H9 (cell line): ENCODE results near the gene BDP1. TPM values are rescaled to one million over a fixed set of nuclear protein-coding genes. Genes with fewer than 3 reads are reported as not detected.

Experiments
- DNase-seq: peaks from one replicate; pipeline ENCODE4 v3.0.0-alpha.2; 2017
- H2AFZ ChIP-seq: one replicate; pipeline ENCODE4 v1.6.1; 2013; ENCODE audit warnings: mild to moderate bottlenecking, low read length, control low read depth, moderate library complexity
- H2AK5ac ChIP-seq: 2 replicates; pipeline ENCODE4 v1.6.1; 2013; ENCODE audit warnings: low read length, control low read depth, mixed read lengths; ENCODE audit not compliant: insufficient read length
- H2BK120ac ChIP-seq: one replicate; pipeline ENCODE4 v1.6.1; 2013; ENCODE audit warnings: low read depth, mild to moderate bottlenecking, low read length, control low read depth, inconsistent platforms; ENCODE audit not compliant: poor library complexity, severe bottlenecking
- H2BK12ac ChIP-seq: 2 replicates; pipeline ENCODE4 v1.6.1; 2013; ENCODE audit warnings: low read length, control low read depth, mixed read lengths, low read depth; ENCODE audit not compliant: insufficient read length
- H2BK15ac ChIP-seq: 2 replicates; pipeline ENCODE4 v1.6.1; 2013; ENCODE audit warnings: low read depth, low read length, control low read depth
- H2BK20ac ChIP-seq: one replicate; pipeline ENCODE4 v1.6.1; 2013; ENCODE audit warnings: low read depth, mild to moderate bottlenecking, low read length, control low read depth, inconsistent platforms; ENCODE audit not compliant: poor library complexity, severe bottlenecking
- H2BK5ac ChIP-seq: 2 replicates; pipeline ENCODE4 v1.6.1; 2013; ENCODE audit warnings: low read length, control low read depth, mixed read lengths; ENCODE audit not compliant: insufficient read length
- H3K14ac ChIP-seq: 2 replicates; pipeline ENCODE4 v1.6.1; 2013; ENCODE audit warnings: low read length, control low read depth; ENCODE audit not compliant: insufficient read depth
- H3K18ac ChIP-seq: 2 replicates; pipeline ENCODE4 v1.6.1; 2013; ENCODE audit warnings: low read depth, mild to moderate bottlenecking, mixed read lengths, low read length, control low read depth; ENCODE audit not compliant: insufficient read length
- H3K23ac ChIP-seq: 2 replicates; pipeline ENCODE4 v1.6.1; 2013; ENCODE audit warnings: low read length, control low read depth, mixed read lengths, low read depth; ENCODE audit not compliant: insufficient read length
- H3K23me2 ChIP-seq: 2 replicates; pipeline ENCODE4 v1.6.1; 2013; ENCODE audit warnings: low read depth, mild to moderate bottlenecking, mixed read lengths, low read length, control low read depth; ENCODE audit not compliant: insufficient read length, poor library complexity, severe bottlenecking
- H3K27ac ChIP-seq: 2 replicates; pipeline ENCODE4 v1.5.1; 2013; ENCODE audit warnings: low read length, control low read depth, mixed read lengths, low read depth; ENCODE audit not compliant: insufficient read length
- H3K27me3 ChIP-seq: 2 replicates; pipeline ENCODE4 v1.6.1; 2013; ENCODE audit warnings: low read length, control low read depth, inconsistent platforms; ENCODE audit not compliant: insufficient read depth
- H3K4ac ChIP-seq: 2 replicates; pipeline ENCODE4 v1.6.1; 2013; ENCODE audit warnings: low read depth, mild to moderate bottlenecking, control low read depth, inconsistent platforms, low read length, moderate library complexity
- H3K4me1 ChIP-seq: 2 replicates; pipeline ENCODE4 v1.6.1; 2013; ENCODE audit warnings: low read length, control low read depth, inconsistent platforms; ENCODE audit not compliant: insufficient read depth
- H3K4me2 ChIP-seq: 2 replicates; pipeline ENCODE4 v1.6.1; 2013; ENCODE audit warnings: low read length, control low read depth, mixed read lengths; ENCODE audit not compliant: insufficient read length, insufficient read depth
- H3K56ac ChIP-seq: 2 replicates; pipeline ENCODE4 v1.6.1; 2013; ENCODE audit warnings: low read depth, mild to moderate bottlenecking, mixed read lengths, low read length, control low read depth; ENCODE audit not compliant: insufficient read length
- H3K79me1 ChIP-seq: 2 replicates; pipeline ENCODE4 v1.6.1; 2013; ENCODE audit warnings: low read depth, mild to moderate bottlenecking, moderate library complexity, low read length, control low read depth, inconsistent platforms; ENCODE audit not compliant: insufficient read depth, poor library complexity, severe bottlenecking
- H3K79me2 ChIP-seq: 2 replicates; pipeline ENCODE4 v1.6.1; 2013; ENCODE audit warnings: low read length, control low read depth, inconsistent platforms; ENCODE audit not compliant: insufficient read depth
- H3K9ac ChIP-seq: 2 replicates; pipeline ENCODE4 v1.6.1; 2013; ENCODE audit warnings: low read length, control low read depth, mixed read lengths; ENCODE audit not compliant: insufficient read length; ENCODE audit errors: extremely low read depth
- H3K9me3 ChIP-seq: one replicate; pipeline ENCODE4 v1.6.1; 2013; ENCODE audit warnings: low read depth, low read length, inconsistent platforms; ENCODE audit not compliant: control insufficient read depth
- H3T11ph ChIP-seq: one replicate; pipeline ENCODE4 v1.6.1; 2013; ENCODE audit warnings: mild to moderate bottlenecking, low read length, control low read depth, inconsistent platforms
- H4K20me1 ChIP-seq: one replicate; pipeline ENCODE4 v1.6.1; 2013; ENCODE audit not compliant: control insufficient read depth, insufficient read length, insufficient read depth
- H4K5ac ChIP-seq: 2 replicates; pipeline ENCODE4 v1.6.1; 2013; ENCODE audit warnings: low read depth, mild to moderate bottlenecking, mixed read lengths, low read length, control low read depth; ENCODE audit not compliant: insufficient read length
- H4K8ac ChIP-seq: replicated peaks from 2 replicates; pipeline ENCODE4 v1.6.1; 2013; ENCODE audit warnings: low read length, control low read depth, mixed read lengths, low read depth; ENCODE audit not compliant: insufficient read length
- H4K91ac ChIP-seq: 2 replicates; pipeline ENCODE4 v1.6.1; 2013; ENCODE audit warnings: low read depth, mild to moderate bottlenecking, moderate library complexity, mixed read lengths, low read length, control low read depth; ENCODE audit not compliant: insufficient read length
- H3K27ac Mint-ChIP-seq, 3 experiments: 2 replicates in 2 of 3; 3 replicates in 1 of 3; pipeline ENCODE4 v1.8.0; 2020 to 2021; ENCODE audit warnings: mixed read lengths in 3 of 3, mild to moderate bottlenecking in 1 of 3, moderate library complexity in 1 of 3
- H3K27me3 Mint-ChIP-seq: 2 replicates; pipeline ENCODE4 v1.8.0; 2021; ENCODE audit warnings: low read depth, mild to moderate bottlenecking, moderate library complexity, mixed read lengths
- H3K36me3 Mint-ChIP-seq, 3 experiments: 2 replicates in 2 of 3; 3 replicates in 1 of 3; pipeline ENCODE4 v1.8.0; 2020 to 2021; ENCODE audit warnings: low read depth in 3 of 3, mixed read lengths in 3 of 3; ENCODE audit not compliant: insufficient read depth in 1 of 3
- H3K4me1 Mint-ChIP-seq, 2 experiments: 2 replicates each; pipeline ENCODE4 v1.8.0; 2020; ENCODE audit warnings: mixed read lengths in 2 of 2
- H3K4me3 Mint-ChIP-seq, 2 experiments: 2 replicates in 1 of 2; 3 replicates in 1 of 2; pipeline ENCODE4 v1.8.0; 2020 to 2021; ENCODE audit warnings: mild to moderate bottlenecking in 2 of 2, mixed read lengths in 2 of 2, moderate library complexity in 1 of 2
- H3K9me3 Mint-ChIP-seq, 2 experiments: 2 replicates in 1 of 2; 3 replicates in 1 of 2; pipeline ENCODE4 v1.8.0; 2020; ENCODE audit warnings: mild to moderate bottlenecking in 2 of 2, mixed read lengths in 2 of 2, moderate library complexity in 1 of 2
- WGBS: extraction: QIAGEN DNeasy Blood & Tissue Kit; methylation state at CpG from one replicate; pipeline ENCODE4 v1.1.7; 2013; ENCODE audit warnings: missing lambda C conversion rate, low lambda C conversion rate, mixed read lengths; ENCODE audit not compliant: insufficient read length; ENCODE audit errors: extremely low coverage; 5-methylcytosine and 5-hydroxymethylcytosine counted together
- total RNA-seq: library from RNA; stranded (reverse); gene quantifications from 2 replicates; pipeline ENCODE4 v1.2.1, GENCODE V29; 2021
- TF ChIP-seq, protein P1 (sequence below): fragments of 200-600 bp; sonication (generic); conservative IDR thresholded peaks from 3 replicates; pipeline ENCODE4 v1.8.0; 2021; ENCODE audit warnings: antibody characterized with exemption, mild to moderate bottlenecking

Gene BDP1
- total RNA-seq, 1 experiment from 2014 or later = 31.5 TPM

DNA sequence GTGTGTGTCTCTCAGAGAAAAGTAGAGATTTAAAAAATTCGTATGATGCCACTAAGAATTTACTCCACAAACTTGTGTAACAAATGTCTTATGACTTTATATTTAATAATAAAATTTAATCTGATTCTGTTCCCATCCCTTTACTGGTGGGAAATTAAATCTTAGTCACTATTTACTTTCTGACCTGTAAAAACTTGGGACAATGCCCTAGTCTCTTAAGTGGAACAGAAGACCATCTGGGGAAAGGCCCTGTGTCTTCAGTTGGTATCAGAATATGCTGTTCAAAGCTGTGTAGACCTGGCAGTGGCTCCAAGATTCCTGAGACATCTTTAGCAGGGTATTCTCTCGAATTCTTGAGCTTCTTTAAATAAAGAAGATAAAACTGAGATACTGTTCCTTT lies 2.6 kb upstream of the BDP1 start:
- H2BK5ac ChIP-seq = no peak overlapping the region
- H3K79me2 ChIP-seq = peaks cover 10% of the 10 kb centered on the region; the same call in 1 of the 2 replicates
- H3K14ac ChIP-seq = no peak overlapping the region
- no peak overlapping the region for H3T11ph ChIP-seq
- no peak overlapping the region for H3K9ac ChIP-seq
- no peak overlapping the region for H4K91ac ChIP-seq
- H3K27me3 ChIP-seq = no peaks in the 10 kb centered on the region
- no peaks in the 10 kb centered on the region for H3K4me1 ChIP-seq
- H3K23me2 ChIP-seq = no peaks in the 10 kb centered on the region
- H2BK20ac ChIP-seq = no peak overlapping the region
- no peaks in the 10 kb centered on the region for H3K79me1 ChIP-seq
- H4K8ac ChIP-seq = no peak overlapping the region
- no peak overlapping the region for H3K27ac ChIP-seq
- H2AK5ac ChIP-seq = no peak overlapping the region
- no peak overlapping the region for H3K18ac ChIP-seq
- H3K27ac Mint-ChIP-seq = no peak overlapping the region
- WGBS = no CpG with 5 or more reads among the region's 2 CpGs
- H3K4me3 Mint-ChIP-seq = no peak overlapping the region
- TF ChIP-seq, protein P1, sequence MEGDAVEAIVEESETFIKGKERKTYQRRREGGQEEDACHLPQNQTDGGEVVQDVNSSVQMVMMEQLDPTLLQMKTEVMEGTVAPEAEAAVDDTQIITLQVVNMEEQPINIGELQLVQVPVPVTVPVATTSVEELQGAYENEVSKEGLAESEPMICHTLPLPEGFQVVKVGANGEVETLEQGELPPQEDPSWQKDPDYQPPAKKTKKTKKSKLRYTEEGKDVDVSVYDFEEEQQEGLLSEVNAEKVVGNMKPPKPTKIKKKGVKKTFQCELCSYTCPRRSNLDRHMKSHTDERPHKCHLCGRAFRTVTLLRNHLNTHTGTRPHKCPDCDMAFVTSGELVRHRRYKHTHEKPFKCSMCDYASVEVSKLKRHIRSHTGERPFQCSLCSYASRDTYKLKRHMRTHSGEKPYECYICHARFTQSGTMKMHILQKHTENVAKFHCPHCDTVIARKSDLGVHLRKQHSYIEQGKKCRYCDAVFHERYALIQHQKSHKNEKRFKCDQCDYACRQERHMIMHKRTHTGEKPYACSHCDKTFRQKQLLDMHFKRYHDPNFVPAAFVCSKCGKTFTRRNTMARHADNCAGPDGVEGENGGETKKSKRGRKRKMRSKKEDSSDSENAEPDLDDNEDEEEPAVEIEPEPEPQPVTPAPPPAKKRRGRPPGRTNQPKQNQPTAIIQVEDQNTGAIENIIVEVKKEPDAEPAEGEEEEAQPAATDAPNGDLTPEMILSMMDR = no peak
- H3K23ac ChIP-seq = no peak overlapping the region
- H3K9me3 Mint-ChIP-seq = no peaks in the 10 kb centered on the region; a peak in 1 of 5 replicates
- H2BK120ac ChIP-seq = no peak overlapping the region
- H3K9me3 ChIP-seq = no peaks in the 10 kb centered on the region
- no peaks in the 10 kb centered on the region for H4K20me1 ChIP-seq
- no peak overlapping the region for H3K56ac ChIP-seq
- H3K4me2 ChIP-seq = no peak overlapping the region
- H2BK12ac ChIP-seq = no peak overlapping the region
- no peak overlapping the region for H2AFZ ChIP-seq
- H3K4me1 Mint-ChIP-seq = peaks cover 11 to 12% of the 10 kb centered on the region in 2 experiments
- H2BK15ac ChIP-seq = no peak overlapping the region
- H3K36me3 Mint-ChIP-seq = no peaks in the 10 kb centered on the region
- H3K27me3 Mint-ChIP-seq = peaks cover 2% of the 10 kb centered on the region
- no peak overlapping the region for H3K4ac ChIP-seq
- no peak for DNase-seq
- H4K5ac ChIP-seq = no peak overlapping the region
